PC-9 (cell line): ENCODE measurements around the gene ABHD16B. TPM values are rescaled to one million over a fixed set of nuclear protein-coding genes. Genes with fewer than 3 reads are reported as not detected.
A peak's percentile ranks its signal among the peaks of the same experiment; 100 is the strongest.
"Not testable (repeated sequence)": the region's sequence is repeated elsewhere in the genome, so short reads cannot be mapped to it uniquely, and the experiment has no call there.

Source experiments
- BruUV-seq: library from RNA; stranded (reverse); fragments of 400-500 nt; replicated peaks from 2 replicates; lab custom pipeline; 2021; lab: Mats Ljungman, UMichigan
- CTCF ChIA-PET: fragments of 300-600 bp; sonication (Branson Sonifier 250); formaldehyde crosslinking; loops from one replicate; lab custom pipeline; 2022; ENCODE audit warnings: antibody characterized with exemption; lab: Charles Lee
- POLR2A ChIA-PET: fragments of 300-600 bp; sonication (Branson Sonifier 250); formaldehyde crosslinking; loops from one replicate; lab custom pipeline; 2022; ENCODE audit warnings: antibody characterized with exemption; ENCODE audit not compliant: unreplicated experiment; lab: Charles Lee
- DNase-seq, 2 experiments: peaks; one replicate each; pipeline versions ENCODE4 v3.0.0 to v3.0.0-alpha.2; 2015 to 2022; ENCODE audit warnings: mixed read lengths in 1 of 2
- H2AFZ ChIP-seq: fragments of 200-600 bp; sonication (generic); 2 replicates; pipeline ENCODE4 v1.8.1; 2017; ENCODE audit warnings: antibody characterized with exemption
- H3F3A ChIP-seq: fragments of 200-600 bp; sonication (generic); 2 replicates; pipeline ENCODE4 v1.8.1; 2017; ENCODE audit warnings: antibody characterized with exemption, mild to moderate bottlenecking, low read depth; ENCODE audit not compliant: insufficient read depth
- H3K27ac ChIP-seq: fragments of 200-600 bp; sonication (generic); 2 replicates; pipeline ENCODE4 v1.6.1; 2016; ENCODE audit warnings: mixed run types
- H3K27me3 ChIP-seq: fragments of 200-600 bp; sonication (generic); 2 replicates; pipeline ENCODE4 v1.6.1; 2016; ENCODE audit warnings: low read depth, mixed run types; ENCODE audit not compliant: insufficient read depth
- H3K36me3 ChIP-seq: fragments of 200-600 bp; sonication (generic); 2 replicates; pipeline ENCODE4 v1.6.1; 2016; ENCODE audit warnings: low read depth, mixed run types
- H3K4me1 ChIP-seq: fragments of 200-600 bp; sonication (generic); replicated peaks from 2 replicates; pipeline ENCODE4 v1.6.1; 2016; ENCODE audit warnings: mixed run types; ENCODE audit not compliant: insufficient read depth
- H3K4me2 ChIP-seq: fragments of 200-600 bp; sonication (generic); 2 replicates; pipeline ENCODE4 v1.6.1; 2017; ENCODE audit warnings: mixed run types
- H3K4me3 ChIP-seq: fragments of 200-600 bp; sonication (generic); 2 replicates; pipeline ENCODE4 v1.6.1; 2016; ENCODE audit warnings: mixed run types
- H3K79me2 ChIP-seq: fragments of 200-600 bp; sonication (generic); 2 replicates; pipeline ENCODE4 v1.6.1; 2017; ENCODE audit warnings: low read depth, mixed run types
- H3K9me2 ChIP-seq: fragments of 200-600 bp; sonication (generic); 2 replicates; pipeline ENCODE4 v1.8.1; 2017; ENCODE audit warnings: mild to moderate bottlenecking; ENCODE audit not compliant: insufficient read depth
- H3K9me3 ChIP-seq: fragments of 200-600 bp; sonication (generic); 2 replicates; pipeline ENCODE4 v1.8.1; 2016; ENCODE audit warnings: low read depth; ENCODE audit not compliant: insufficient read depth
- H4K20me1 ChIP-seq: fragments of 200-600 bp; sonication (generic); 2 replicates; pipeline ENCODE4 v1.8.1; 2017; ENCODE audit not compliant: insufficient read depth
- EZH2 ChIP-seq: fragments of 200-600 bp; sonication (generic); IDR thresholded peaks from 2 replicates; pipeline ENCODE4 v1.8.0; 2017; ENCODE audit warnings: antibody characterized with exemption, low read depth
- intact Hi-C: fragments of 100-400 bp; cut with micrococcal nuclease; formaldehyde crosslinking; loops from one replicate; pipeline ENCODE4 v1.10.0; 2022; ENCODE audit not compliant: unreplicated experiment
- total RNA-seq: library from RNA; stranded (reverse); gene quantifications from 2 replicates; pipeline ENCODE4 v1.2.3, GENCODE V29; 2021
- TF ChIP-seq, protein P1 (sequence below): fragments of 200-600 bp; sonication (generic); conservative IDR thresholded peaks from 2 replicates; pipeline ENCODE4 v1.6.1; 2017; ENCODE audit warnings: mixed run types, antibody characterized with exemption, mild to moderate bottlenecking, moderate library complexity

The ABHD16B gene
- total RNA-seq, 1 experiment from 2014 or later, result not detected

DNA sequence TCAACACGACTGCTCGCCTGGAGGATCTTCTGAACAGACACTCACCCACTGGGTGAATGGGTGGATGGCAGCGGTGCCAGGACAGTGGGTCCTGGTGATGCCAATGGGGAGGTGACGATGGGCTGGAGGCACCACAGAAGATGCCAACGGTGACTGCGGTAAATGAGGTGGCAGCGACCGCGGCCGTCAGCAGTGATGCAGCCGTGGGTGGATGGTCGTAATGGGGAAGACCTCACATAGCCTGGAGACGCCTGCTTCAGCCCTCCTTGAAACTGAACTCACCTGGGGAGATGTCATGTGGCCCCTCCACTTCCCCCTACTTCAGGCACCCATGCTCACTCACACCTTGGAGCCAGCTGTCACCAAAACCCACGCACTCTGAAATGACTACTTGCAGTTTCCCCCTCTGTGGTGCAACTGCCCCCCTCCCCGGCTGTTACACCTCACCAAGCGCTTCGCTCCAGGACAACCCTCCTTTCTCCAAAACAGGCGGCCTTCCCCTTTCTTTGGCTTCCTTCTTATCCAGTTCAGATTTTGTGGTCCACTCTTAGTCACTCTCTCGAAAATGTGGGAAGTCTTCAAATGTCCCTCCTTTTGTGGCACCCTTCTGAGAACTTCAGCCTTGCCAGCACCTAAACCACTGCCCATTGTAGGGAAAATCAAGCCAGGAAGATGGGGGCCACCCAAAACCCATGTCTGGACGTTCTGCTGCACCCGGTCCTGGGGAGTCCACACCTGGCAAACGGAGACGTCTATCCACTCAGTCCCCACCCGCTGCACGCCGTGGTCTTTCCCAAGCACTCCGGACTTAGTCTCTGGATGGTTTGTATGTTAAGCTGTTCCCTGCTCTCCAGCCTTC lies 10.4 kb upstream of the ABHD16B start:
- H2AFZ ChIP-seq, result no peak overlapping the region
- no peaks in the 10 kb centered on the region for H4K20me1 ChIP-seq
- DNase-seq, result peak in 1 of 2 experiments; percentile 30
- BruUV-seq, result TSS peak; percentile 79
- TF ChIP-seq, protein P1, sequence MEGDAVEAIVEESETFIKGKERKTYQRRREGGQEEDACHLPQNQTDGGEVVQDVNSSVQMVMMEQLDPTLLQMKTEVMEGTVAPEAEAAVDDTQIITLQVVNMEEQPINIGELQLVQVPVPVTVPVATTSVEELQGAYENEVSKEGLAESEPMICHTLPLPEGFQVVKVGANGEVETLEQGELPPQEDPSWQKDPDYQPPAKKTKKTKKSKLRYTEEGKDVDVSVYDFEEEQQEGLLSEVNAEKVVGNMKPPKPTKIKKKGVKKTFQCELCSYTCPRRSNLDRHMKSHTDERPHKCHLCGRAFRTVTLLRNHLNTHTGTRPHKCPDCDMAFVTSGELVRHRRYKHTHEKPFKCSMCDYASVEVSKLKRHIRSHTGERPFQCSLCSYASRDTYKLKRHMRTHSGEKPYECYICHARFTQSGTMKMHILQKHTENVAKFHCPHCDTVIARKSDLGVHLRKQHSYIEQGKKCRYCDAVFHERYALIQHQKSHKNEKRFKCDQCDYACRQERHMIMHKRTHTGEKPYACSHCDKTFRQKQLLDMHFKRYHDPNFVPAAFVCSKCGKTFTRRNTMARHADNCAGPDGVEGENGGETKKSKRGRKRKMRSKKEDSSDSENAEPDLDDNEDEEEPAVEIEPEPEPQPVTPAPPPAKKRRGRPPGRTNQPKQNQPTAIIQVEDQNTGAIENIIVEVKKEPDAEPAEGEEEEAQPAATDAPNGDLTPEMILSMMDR, result no peak
- TF ChIP-seq EZH2, result no peak
- no peaks in the 10 kb centered on the region for H3K9me3 ChIP-seq
- H3K4me2 ChIP-seq, result no peak overlapping the region
- H3K4me1 ChIP-seq, result peaks cover 40% of the 10 kb centered on the region
- ChIA-PET POLR2A (no interaction called here), CTCF (interaction anchor here (0.5 kb wide), 1 partner anchor 66 kb away, joined by 3 read pairs; no protein-coding TSS in a partner anchor)
- intact Hi-C loops, result no loop called here
- H3K9me2 ChIP-seq, result no peaks in the 10 kb centered on the region
- no peaks in the 10 kb centered on the region for H3K36me3 ChIP-seq
- no peaks in the 10 kb centered on the region for H3K27me3 ChIP-seq
- H3K4me3 ChIP-seq, result no peak overlapping the region
- peak overlapping the region; percentile 85; the same call in 1 of the 2 replicates for H3K27ac ChIP-seq
- H3F3A ChIP-seq, result peaks cover 30% of the 10 kb centered on the region; the same call in 1 of the 2 replicates
- no peaks in the 10 kb centered on the region for H3K79me2 ChIP-seq

DNA sequence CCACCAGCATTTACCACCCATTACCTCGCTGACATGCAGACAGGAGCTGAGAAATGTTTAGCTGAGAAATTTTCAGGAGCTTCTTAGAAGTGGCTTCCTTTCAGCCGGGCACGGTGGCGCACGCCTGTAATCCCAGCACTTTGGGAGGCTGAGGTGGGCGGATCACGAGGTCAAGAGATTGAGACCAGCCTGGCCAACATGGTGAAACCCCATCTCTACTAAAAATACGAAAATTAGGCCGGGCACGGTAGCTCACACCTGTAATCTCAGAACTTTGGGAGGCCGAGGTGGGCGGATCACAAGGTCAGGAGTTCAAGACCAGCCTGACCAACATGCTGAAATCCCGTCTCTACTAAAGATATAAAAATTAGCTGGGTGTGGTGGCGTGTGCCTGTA lies 9.8 kb upstream of the ABHD16B start:
- H4K20me1 ChIP-seq, POLR2A ChIA-PET, H3K4me3 ChIP-seq, H3K4me2 ChIP-seq, BruUV-seq, H3K9me2 ChIP-seq, H3K9me3 ChIP-seq, H3K36me3 ChIP-seq, DNase-seq, H3K27me3 ChIP-seq, H2AFZ ChIP-seq, H3K27ac ChIP-seq, intact Hi-C loops, H3K79me2 ChIP-seq: not testable (repeated sequence)
- Histone ChIP-seq H3F3A (peaks cover 28% of the 10 kb centered on the region; the same call in 1 of the 2 replicates), H3K4me1 (peaks cover 34% of the 10 kb centered on the region)
- CTCF ChIA-PET, result interaction anchor here (0.5 kb wide), 1 partner anchor 67 kb away, joined by 3 read pairs; no protein-coding TSS in a partner anchor

DNA sequence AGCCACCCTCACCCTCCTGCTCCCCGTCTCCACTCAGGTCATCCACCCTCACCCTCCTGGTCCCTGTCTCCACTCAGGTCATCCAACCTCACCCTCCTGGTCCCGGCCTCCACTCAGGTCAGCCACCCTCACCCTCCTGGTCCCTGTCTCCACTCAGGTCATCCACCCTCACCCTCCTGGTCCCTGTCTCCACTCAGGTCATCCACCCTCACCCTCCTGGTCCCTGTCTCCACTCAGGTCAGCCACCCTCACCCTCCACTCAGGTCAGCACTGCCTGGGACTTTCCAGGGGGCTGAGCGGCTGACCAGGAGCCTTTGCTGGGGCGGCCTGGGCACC lies 7.6 kb upstream of the ABHD16B start:
- CTCF ChIA-PET, H2AFZ ChIP-seq, H3K4me2 ChIP-seq, intact Hi-C loops, H3K4me3 ChIP-seq, H3K27me3 ChIP-seq, H3K9me2 ChIP-seq, BruUV-seq, H3K9me3 ChIP-seq, H3K79me2 ChIP-seq, H3K27ac ChIP-seq, DNase-seq, H4K20me1 ChIP-seq, H3K36me3 ChIP-seq: not testable (repeated sequence)
- Histone ChIP-seq H3K4me1 (peaks cover 13% of the 10 kb centered on the region), H3F3A (peaks cover 31% of the 10 kb centered on the region)
- POLR2A ChIA-PET, result interaction anchor here (0.6 to 0.9 kb wide), 2 partner anchors 43 to 120 kb away, joined by 16 to 25 read pairs; no protein-coding TSS in a partner anchor

DNA sequence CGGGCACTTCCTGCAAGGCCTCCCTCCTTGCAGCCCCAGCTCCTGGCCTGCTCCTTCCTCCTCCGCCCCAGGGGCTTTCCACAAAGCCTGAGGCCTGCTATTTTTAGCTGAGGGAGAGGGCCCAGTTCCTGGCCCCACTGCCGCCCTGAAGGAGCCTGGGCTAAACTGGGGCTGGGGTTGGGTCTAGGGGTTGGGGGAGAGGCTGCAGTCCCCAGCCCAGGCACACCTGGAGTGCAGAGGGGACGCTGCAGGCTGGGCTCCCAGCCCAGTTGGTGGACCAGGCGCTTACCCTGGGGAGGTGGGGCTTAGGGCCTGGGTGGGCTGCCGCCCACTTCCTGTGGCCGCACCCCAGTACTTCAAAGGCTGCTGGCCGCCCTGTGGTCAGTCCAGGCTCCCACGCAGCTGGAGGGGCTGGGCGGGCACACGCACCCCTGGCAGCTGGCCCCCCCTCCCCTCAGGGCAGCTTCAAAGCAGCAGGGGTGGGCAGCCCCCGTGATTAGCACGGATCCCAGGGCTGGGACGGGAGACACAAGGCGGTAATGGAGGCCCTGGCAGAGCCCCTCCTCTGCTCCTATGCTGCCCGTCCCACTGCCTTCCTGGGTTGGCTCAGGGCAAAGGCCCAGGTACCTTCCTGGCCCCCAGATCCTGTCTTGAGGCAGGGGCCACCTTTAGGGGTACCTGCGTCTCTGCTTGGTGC lies 7.1 kb upstream of the ABHD16B start:
- no peak for DNase-seq
- H3K27me3 ChIP-seq, result no peaks in the 10 kb centered on the region
- H4K20me1 ChIP-seq, result peaks cover 10% of the 10 kb centered on the region
- H3K4me3 ChIP-seq, result no peak overlapping the region
- TF ChIP-seq, protein P1, result no peak
- no peak for TF ChIP-seq EZH2
- H3F3A ChIP-seq, result peaks cover 35% of the 10 kb centered on the region
- peaks cover 10% of the 10 kb centered on the region for H3K4me1 ChIP-seq
- H3K9me2 ChIP-seq, result no peaks in the 10 kb centered on the region
- no peak overlapping the region for H3K27ac ChIP-seq
- CTCF ChIA-PET, result no interaction called here
- no peaks in the 10 kb centered on the region for H3K36me3 ChIP-seq
- no peak overlapping the region for H2AFZ ChIP-seq
- no peaks in the 10 kb centered on the region for H3K9me3 ChIP-seq
- no TSS peak for BruUV-seq
- intact Hi-C loops, result no loop called here
- no peaks in the 10 kb centered on the region for H3K79me2 ChIP-seq
- POLR2A ChIA-PET, result interaction anchor here (0.6 to 0.9 kb wide), 3 partner anchors 43 to 120 kb away, joined by 5 to 25 read pairs (median 16); no protein-coding TSS in a partner anchor
- no peak overlapping the region for H3K4me2 ChIP-seq
